AG09309 (cell line): ENCODE measurements around the gene ADAM8.
"Not testable (repeated sequence)": the region's sequence is repeated elsewhere in the genome, so short reads cannot be mapped to it uniquely, and the experiment has no call there.

Source experiments
- DNase-seq: peaks from one replicate; pipeline ENCODE4 v3.0.0-alpha.2; 2010; ENCODE audit warnings: low read depth
- H3K4me3 ChIP-seq: 2 replicates; pipeline ENCODE4 v1.5.1; 2011; ENCODE audit warnings: mild to moderate bottlenecking, low read depth, low read length, moderate library complexity; ENCODE audit not compliant: control insufficient read depth
- CTCF ChIP-seq: IDR thresholded peaks from 2 replicates; pipeline ENCODE4 v1.5.1; 2011; ENCODE audit warnings: mild to moderate bottlenecking, low read depth, low read length, inconsistent platforms; ENCODE audit not compliant: insufficient read depth, control insufficient read depth; ENCODE audit errors: missing control alignments

ADAM8 gene

DNA sequence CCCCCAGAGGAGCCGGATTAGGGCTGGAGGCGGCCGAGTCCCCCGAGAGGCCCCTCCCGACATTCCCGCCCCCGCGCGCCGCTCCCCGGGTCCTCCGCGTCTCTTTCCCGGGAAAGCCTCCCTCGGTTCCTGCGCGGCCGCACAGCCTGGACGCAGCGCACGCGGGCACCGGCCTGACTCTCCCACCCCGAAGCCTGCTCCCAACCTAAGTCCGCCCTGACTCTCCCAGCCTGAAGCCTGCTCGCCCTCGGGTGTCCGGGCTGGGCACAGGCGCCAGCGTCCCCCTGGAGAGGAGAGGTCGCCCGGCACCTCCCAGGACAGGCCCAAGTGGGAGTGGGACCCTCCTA is 39.5 kb downstream of the ADAM8 start:
- no peak for TF ChIP-seq CTCF
- H3K4me3 ChIP-seq, result no peak overlapping the region
- DNase-seq, result no peak

DNA sequence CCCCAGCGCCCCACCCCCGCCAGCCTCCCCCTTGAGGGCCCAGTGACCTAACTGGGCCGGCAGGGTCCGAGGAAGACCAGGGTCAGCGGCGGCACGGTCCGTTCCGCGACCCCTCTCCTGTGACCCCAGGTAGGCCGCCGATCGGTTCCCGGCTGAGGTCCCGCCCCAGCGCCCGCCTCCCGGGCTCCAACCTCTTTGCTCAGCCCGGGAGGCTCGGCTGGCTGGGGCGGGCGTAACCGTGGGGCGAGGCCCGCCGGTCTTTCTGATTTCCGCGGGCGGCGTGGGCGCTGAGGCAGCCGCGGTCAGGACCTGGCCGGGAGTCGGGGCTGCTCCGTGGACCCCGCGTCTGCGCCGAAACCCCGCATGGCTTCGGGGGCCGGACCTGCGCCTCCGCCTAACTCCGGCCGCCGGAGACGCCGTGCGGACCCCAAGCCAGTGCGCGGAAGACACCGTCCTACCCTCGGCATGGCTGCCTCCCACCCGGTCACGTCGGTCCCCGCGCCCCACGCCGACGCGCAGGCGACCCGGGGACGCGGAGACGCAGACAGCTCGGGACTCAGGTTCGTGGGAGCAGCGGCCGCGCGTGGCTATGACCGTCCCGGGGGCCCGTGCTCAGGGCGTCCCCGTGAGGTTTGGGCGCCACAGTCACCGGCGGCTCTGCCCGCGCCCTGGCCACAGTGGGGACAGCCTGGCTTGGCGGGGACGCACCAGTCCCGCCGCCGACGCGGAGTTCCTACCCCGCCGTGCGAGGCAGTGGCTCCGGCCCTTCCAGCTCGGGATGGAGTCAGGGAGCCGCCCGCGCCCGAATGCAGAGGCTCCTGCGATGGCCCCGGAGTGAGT is 40.0 kb downstream of the ADAM8 start:
- TF ChIP-seq CTCF, result no peak
- no peak overlapping the region for H3K4me3 ChIP-seq
- no peak for DNase-seq

- no peak for TF ChIP-seq CTCF
- DNase-seq, result no peak
- H3K4me3 ChIP-seq, result no peak overlapping the region
These were observed 40.7 kb downstream of the ADAM8 start for GRCh38 chr10:133235932-133236331.

- TF ChIP-seq CTCF, result no peak
- no peak overlapping the region for H3K4me3 ChIP-seq
- no peak for DNase-seq
These were observed 41.3 kb downstream of the ADAM8 start for GRCh38 chr10:133235265-133235855.

DNA sequence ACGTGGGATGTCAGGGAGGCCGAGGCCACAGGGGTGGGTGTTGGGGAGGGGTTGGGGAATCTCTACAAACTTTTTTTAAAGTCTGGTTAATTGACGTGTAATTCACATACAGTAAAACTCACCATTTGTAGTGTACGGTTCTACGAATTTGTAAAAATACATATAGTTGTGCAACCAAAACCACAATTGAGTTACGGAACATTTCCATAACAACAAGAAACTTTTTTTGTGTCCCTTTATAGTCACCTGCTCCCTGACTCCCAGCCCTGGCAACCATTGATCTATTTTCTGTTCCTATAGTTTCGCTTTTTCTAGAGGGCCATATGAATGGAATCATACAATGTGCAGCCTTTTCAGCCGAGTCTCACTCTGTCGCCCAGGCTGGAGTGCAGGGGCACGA is 41.9 kb downstream of the ADAM8 start:
- DNase-seq, H3K4me3 ChIP-seq: not testable (repeated sequence)

DNA sequence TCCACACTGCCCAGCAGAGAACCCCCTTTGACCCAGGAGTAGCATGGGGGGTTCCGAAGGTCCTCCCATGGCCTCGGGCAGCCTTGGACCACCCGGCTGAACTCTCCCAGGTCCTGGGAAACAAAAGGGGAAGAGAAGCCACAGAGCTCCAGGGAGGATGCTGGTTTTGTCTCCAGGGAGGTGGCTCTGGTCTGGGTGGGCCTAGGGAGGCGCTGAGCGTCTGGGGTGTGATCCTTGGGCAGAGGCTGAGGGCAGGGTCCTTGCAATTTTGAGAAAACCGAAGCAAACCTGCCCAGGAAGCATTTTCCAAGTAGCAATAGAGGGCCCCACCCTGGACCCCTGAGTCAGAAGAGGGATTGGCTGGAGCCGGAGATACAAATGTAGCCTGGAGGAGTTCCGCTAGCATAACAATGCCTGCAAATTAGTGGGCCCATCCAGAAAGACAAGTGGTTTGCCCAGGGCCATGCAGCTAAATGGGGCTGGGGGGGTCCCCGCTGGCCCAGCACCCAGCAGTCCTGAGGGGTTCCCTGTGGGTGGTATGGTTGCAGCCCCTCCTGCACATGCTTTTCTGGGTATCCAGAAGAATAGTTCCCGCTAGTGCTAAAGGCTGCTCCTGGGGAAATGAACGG is 44.6 kb downstream of the ADAM8 start:
- no peak for DNase-seq
- no peak for TF ChIP-seq CTCF
- H3K4me3 ChIP-seq, result no peak overlapping the region
